22Rv1 (cell line): ENCODE data around the gene ZIC2.

Experiments
- ZFX ChIP-seq: fragments of 450-650 bp; IDR thresholded peaks from 2 replicates; pipeline ENCODE4 v1.6.1; 2017; ENCODE audit warnings: antibody characterized with exemption, borderline replicate concordance
- TF ChIP-seq, protein P1 (sequence below): fragments of 450-650 bp; IDR thresholded peaks from 2 replicates; pipeline ENCODE4 v1.5.1; 2017; ENCODE audit warnings: mild to moderate bottlenecking

GRCh38 chr13:99980824-99981734, 505 bp upstream of the ZIC2 start:
- TF ChIP-seq, protein P1, sequence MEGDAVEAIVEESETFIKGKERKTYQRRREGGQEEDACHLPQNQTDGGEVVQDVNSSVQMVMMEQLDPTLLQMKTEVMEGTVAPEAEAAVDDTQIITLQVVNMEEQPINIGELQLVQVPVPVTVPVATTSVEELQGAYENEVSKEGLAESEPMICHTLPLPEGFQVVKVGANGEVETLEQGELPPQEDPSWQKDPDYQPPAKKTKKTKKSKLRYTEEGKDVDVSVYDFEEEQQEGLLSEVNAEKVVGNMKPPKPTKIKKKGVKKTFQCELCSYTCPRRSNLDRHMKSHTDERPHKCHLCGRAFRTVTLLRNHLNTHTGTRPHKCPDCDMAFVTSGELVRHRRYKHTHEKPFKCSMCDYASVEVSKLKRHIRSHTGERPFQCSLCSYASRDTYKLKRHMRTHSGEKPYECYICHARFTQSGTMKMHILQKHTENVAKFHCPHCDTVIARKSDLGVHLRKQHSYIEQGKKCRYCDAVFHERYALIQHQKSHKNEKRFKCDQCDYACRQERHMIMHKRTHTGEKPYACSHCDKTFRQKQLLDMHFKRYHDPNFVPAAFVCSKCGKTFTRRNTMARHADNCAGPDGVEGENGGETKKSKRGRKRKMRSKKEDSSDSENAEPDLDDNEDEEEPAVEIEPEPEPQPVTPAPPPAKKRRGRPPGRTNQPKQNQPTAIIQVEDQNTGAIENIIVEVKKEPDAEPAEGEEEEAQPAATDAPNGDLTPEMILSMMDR, result peak; percentile 9; the same call in 1 of the 2 replicates
- no peak for TF ChIP-seq ZFX
